Naive B cell (primary cell): ENCODE data around the gene HEMK1. TPM values are rescaled to one million over a fixed set of nuclear protein-coding genes. Genes with fewer than 3 reads are reported as not detected.

Experiments
- ATAC-seq, 2 donors: fragments of 150-1000 bp; cut with Tn5 transposase; 2 replicates each; pipeline ENCODE4 v1.10.0; 2021; ENCODE audit warnings: low read depth in 2 of 2, mild to moderate bottlenecking in 2 of 2, moderate library complexity in 2 of 2
- DNase-seq: peaks from one replicate; pipeline ENCODE4 v3.0.0; 2022
- H3K27ac Mint-ChIP-seq, 6 donors: one replicate each; pipeline ENCODE4 v1.8.0; 2020 to 2022; ENCODE audit warnings: mild to moderate bottlenecking in 6 of 6, mixed read lengths in 6 of 6, moderate library complexity in 5 of 6, inconsistent platforms in 2 of 6
- H3K27me3 Mint-ChIP-seq, 3 donors: one replicate each; pipeline ENCODE4 v1.8.0; 2021 to 2022; ENCODE audit warnings: mixed read lengths in 3 of 3, mild to moderate bottlenecking in 1 of 3
- H3K36me3 Mint-ChIP-seq, 2 donors: one replicate each; pipeline ENCODE4 v1.8.0; 2020 to 2022; ENCODE audit warnings: mixed read lengths in 2 of 2, inconsistent platforms in 1 of 2, mild to moderate bottlenecking in 1 of 2
- H3K4me1 Mint-ChIP-seq, 3 donors: one replicate each; pipeline ENCODE4 v1.8.0; 2020 to 2022; ENCODE audit warnings: mixed read lengths in 3 of 3, inconsistent platforms in 1 of 3, mild to moderate bottlenecking in 1 of 3, moderate library complexity in 1 of 3
- H3K4me3 Mint-ChIP-seq, 8 donors: one replicate each; pipeline ENCODE4 v1.8.0; 2020 to 2022; ENCODE audit warnings: mild to moderate bottlenecking in 8 of 8, mixed read lengths in 8 of 8, moderate library complexity in 8 of 8, inconsistent platforms in 2 of 8
- H3K9me3 Mint-ChIP-seq, 7 donors: one replicate each; pipeline ENCODE4 v1.8.0; 2020 to 2022; ENCODE audit warnings: mixed read lengths in 7 of 7, mild to moderate bottlenecking in 5 of 7, inconsistent platforms in 2 of 7, moderate library complexity in 1 of 7
- polyA plus RNA-seq, 6 donors: library from polyadenylated mRNA; unstranded; fragments of 300-500 nt; fragmentation: Illumina TruSeq; gene quantifications; one replicate each; pipeline ENCODE4 v1.2.3, GENCODE V29; 2021; ENCODE audit warnings: low read depth in 6 of 6

The HEMK1 gene, protein sequence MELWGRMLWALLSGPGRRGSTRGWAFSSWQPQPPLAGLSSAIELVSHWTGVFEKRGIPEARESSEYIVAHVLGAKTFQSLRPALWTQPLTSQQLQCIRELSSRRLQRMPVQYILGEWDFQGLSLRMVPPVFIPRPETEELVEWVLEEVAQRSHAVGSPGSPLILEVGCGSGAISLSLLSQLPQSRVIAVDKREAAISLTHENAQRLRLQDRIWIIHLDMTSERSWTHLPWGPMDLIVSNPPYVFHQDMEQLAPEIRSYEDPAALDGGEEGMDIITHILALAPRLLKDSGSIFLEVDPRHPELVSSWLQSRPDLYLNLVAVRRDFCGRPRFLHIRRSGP
- 10 to 100 TPM; 18.2 to 44.6 (median 32.8) TPM for polyA plus RNA-seq

- Mint-ChIP-seq H3K27ac (peak within 1 kb of the TSS; percentile 33 to 99 (median 97)), H3K4me3 (peak within 1 kb of the TSS; percentile 90 to 99 (median 96)), H3K36me3 (no peaks in the 10 kb centered on the region), H3K9me3 (no peaks in the 10 kb centered on the region), H3K4me1 (peaks cover 22 to 45% (median 35%) of the 10 kb centered on the region in 3 donors), H3K27me3 (no peaks in the 10 kb centered on the region)
- peak; percentile 72 to 73 for ATAC-seq
- DNase-seq: peak; percentile 95
Observed at GRCh38 chr3:50568947-50569749, at the start of gene HEMK1. HEMK1 (plus strand) TSS chr3:50569522; CDS start chr3:50571105, 1,583 bp downstream.

DNA sequence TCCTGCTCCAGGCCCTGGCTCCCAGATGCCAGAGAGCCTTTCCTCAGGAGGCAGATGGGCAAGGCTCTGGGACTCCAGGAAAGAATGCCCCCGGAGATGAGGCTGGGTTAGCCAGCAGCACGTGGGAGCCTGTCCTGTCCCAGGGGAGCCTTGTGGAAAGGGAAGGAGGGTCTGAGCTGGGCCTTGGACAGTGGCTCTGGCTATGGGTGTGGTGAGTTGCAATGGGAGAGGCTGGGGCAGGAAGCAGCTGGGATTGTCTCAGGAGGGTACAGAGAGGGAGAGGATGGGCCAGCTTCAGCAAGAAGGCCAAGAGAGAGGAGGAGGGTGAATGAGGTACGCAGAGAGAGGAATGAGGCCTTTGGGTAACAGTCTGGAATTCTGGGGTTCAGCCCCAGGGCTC lies 48.5 kb upstream of the HEMK1 start:
- Mint-ChIP-seq H3K27ac (no peak overlapping the region), H3K27me3 (peaks cover 5 to 17% (median 5%) of the 10 kb centered on the region in 3 donors), H3K9me3 (no peaks in the 10 kb centered on the region), H3K4me1 (peaks cover 20 to 30% (median 26%) of the 10 kb centered on the region in 3 donors), H3K4me3 (no peak overlapping the region), H3K36me3 (no peaks in the 10 kb centered on the region)
- no peak for ATAC-seq
- DNase-seq: no peak

- peaks cover 5 to 24% (median 5%) of the 10 kb centered on the region in 3 donors for H3K27me3 Mint-ChIP-seq
- no peaks in the 10 kb centered on the region for H3K9me3 Mint-ChIP-seq
- peaks cover 14 to 24% (median 18%) of the 10 kb centered on the region in 3 donors for H3K4me1 Mint-ChIP-seq
- H3K27ac Mint-ChIP-seq: no peak overlapping the region
- no peak for DNase-seq
- H3K4me3 Mint-ChIP-seq: no peak overlapping the region
- no peak for ATAC-seq
- H3K36me3 Mint-ChIP-seq: no peaks in the 10 kb centered on the region
Observed at GRCh38 chr3:50521572-50521971, 47.8 kb upstream of the HEMK1 start.

DNA sequence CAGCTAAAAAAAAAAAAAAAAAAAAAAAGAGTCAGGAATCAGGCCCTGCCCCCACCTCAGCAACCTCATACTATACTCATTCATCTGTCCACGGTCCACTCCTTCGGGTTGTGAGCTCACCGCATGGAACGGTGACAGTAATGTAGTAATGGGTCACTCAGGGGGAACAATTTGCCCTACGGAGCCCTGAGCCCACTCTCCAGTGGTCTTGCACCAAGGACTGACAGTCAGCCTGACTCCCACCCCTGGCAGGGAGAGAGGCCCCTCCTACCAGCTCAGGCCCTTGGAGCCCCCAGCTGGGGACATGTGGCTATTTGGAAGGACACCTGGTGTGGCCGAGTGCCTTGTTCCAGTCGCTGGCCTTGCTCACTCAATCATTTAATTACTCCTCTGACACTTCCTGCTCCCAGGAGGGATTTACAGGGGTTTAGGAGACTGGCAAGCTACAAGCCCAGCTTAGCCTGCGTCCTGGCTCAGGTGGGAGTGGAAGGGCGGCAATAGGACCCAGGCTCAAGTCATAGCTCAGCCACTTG lies 46.0 kb upstream of the HEMK1 start:
- DNase-seq: no peak

DNA sequence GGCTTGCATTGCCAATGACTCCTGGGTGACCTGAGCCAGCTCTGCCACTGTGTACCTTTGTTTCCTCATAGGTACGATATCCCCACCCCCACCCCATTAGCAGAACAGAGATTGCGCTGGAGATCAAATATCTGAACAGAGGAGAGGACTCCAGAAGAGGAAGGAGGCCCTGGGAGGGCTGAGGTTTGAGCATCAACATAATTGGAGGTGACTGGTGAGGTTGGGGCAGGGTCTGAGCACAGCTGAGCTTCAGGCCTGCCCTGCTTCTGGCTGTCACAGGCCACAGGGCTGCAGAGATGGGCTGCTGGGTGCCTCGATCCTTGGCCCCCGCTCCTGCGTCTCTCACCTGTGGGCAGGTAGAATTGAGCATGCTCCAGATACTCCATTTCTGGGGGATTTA lies 44.6 kb upstream of the HEMK1 start:
- Mint-ChIP-seq H3K27ac (no peak overlapping the region), H3K4me1 (peaks cover 0 to 2% (median under 1%) of the 10 kb centered on the region in 3 donors), H3K36me3 (no peaks in the 10 kb centered on the region), H3K9me3 (no peaks in the 10 kb centered on the region), H3K27me3 (peaks cover 12 to 43% (median 29%) of the 10 kb centered on the region in 3 donors), H3K4me3 (no peak overlapping the region)
- no peak for DNase-seq
- no peak for ATAC-seq

More for the DNA sequence above, 46.0 kb upstream of the HEMK1 start:
- H3K9me3 Mint-ChIP-seq: no peaks in the 10 kb centered on the region
- no peak overlapping the region for H3K4me3 Mint-ChIP-seq
- ATAC-seq: no peak
- H3K27me3 Mint-ChIP-seq: peaks cover 9 to 36% (median 15%) of the 10 kb centered on the region in 3 donors
- peak overlapping the region in 1 of 6 donors; percentile 16 for H3K27ac Mint-ChIP-seq
- no peaks in the 10 kb centered on the region for H3K36me3 Mint-ChIP-seq
- H3K4me1 Mint-ChIP-seq: peaks cover 9 to 12% (median 9%) of the 10 kb centered on the region in 3 donors

DNA sequence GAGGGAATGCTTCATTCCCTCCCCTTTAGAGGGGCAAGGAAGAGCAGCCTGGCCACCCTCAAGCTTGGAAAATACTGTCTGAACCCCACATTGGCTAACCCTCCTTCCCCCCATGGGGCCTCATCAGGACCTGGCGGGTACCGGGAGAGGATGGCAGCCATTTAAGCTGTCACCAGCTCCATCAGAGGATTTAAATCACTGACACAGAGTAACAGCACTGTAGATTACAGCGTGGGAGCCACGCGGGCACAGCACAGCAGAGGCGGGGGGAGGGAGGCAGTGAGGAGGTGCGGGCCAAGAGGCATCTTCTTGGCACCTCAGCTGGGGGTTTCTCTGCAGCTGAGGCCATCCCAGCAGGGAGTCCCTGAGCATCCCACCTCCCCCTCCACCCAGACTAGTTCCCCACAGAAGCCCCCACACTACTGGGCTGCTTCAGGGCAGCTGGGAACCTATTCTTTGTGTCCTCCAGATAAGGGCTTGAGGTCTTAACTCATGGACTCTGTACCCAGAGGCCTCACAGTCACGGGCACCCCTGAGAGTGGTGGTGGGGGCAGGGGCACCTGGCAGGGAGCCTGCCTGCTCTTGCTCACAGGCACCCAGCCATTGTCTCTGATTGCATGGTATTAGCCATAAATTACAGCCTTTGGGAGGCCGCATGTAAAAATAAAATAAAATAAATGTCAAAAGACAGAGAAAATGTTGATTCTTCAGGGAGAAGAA lies 44.0 kb upstream of the HEMK1 start:
- no peaks in the 10 kb centered on the region for H3K36me3 Mint-ChIP-seq
- no peaks in the 10 kb centered on the region for H3K4me1 Mint-ChIP-seq
- ATAC-seq (no peak), DNase-seq (no peak)
- H3K4me3 Mint-ChIP-seq: no peak overlapping the region
- H3K27ac Mint-ChIP-seq: no peak overlapping the region
- no peaks in the 10 kb centered on the region for H3K9me3 Mint-ChIP-seq
- peaks cover 13 to 48% (median 32%) of the 10 kb centered on the region in 3 donors for H3K27me3 Mint-ChIP-seq

GRCh38 chr3:50525987-50526386 lies 43.3 kb upstream of the HEMK1 start:
- peak; percentile 40 to 42 for ATAC-seq
- H3K27me3 Mint-ChIP-seq: peaks cover 13 to 42% (median 32%) of the 10 kb centered on the region in 3 donors

DNA sequence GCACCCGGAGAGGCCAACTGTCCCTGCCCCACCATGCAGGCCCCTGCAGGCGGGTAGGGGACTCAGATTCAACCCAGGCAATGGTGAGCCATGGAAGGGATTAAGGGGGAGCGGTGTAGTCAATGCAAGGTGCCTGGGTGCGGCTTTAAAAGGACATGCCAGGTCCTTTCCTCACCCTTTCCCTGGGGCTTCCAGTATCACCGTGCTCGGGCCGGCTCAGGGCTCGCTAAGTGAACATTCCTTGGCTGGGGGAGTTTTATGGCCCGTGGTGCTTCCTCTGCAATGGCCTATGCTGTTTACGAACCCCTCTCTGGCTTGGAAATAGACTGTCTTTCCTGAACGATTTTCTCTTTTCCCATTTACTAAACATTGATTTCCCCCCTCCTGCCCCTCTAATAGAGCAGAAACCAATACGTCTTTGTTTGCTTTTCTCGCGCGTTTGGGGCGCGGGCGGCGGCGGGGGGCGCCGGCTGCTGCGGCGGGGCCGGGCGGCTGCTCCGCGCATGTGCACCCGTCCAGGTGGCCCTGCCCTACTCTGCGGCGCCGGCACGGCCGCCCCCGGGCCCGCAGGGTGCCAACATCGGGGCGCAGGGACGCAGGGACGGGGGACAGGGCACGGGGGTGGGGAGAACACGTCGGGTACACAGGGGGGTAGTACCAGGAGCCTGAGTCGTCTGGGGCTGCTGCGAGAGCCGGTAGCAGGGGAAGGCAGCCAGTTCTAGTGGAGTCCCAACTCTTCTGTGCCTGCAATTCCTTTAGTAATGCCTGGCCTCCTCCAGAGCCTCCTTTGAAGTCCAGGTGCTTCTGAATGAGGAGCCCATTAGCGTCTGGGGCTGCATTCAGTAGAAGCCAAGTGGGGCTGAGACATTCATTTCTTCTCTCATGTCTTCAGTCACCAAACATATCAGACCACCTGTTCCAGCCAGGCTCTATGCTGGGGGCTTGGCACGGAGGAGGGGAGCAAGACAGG lies 39.0 kb upstream of the HEMK1 start:
- DNase-seq: no peak
- no peak overlapping the region for H3K4me3 Mint-ChIP-seq
- no peak for ATAC-seq
- H3K36me3 Mint-ChIP-seq: no peaks in the 10 kb centered on the region
- no peaks in the 10 kb centered on the region for H3K9me3 Mint-ChIP-seq
- H3K27ac Mint-ChIP-seq: peak overlapping the region in 1 of 6 donors; percentile 7
- H3K27me3 Mint-ChIP-seq: peaks cover 26 to 74% (median 62%) of the 10 kb centered on the region in 3 donors
- H3K4me1 Mint-ChIP-seq: no peaks in the 10 kb centered on the region

More at GRCh38 chr3:50525987-50526386, 43.3 kb upstream of the HEMK1 start:
- DNase-seq: no peak
- Mint-ChIP-seq H3K4me3 (no peak overlapping the region), H3K36me3 (no peaks in the 10 kb centered on the region), H3K4me1 (no peaks in the 10 kb centered on the region), H3K27ac (no peak overlapping the region), H3K9me3 (no peaks in the 10 kb centered on the region)

- no peak for ATAC-seq
- H3K9me3 Mint-ChIP-seq: no peaks in the 10 kb centered on the region
- H3K4me3 Mint-ChIP-seq: no peak overlapping the region
- no peaks in the 10 kb centered on the region for H3K36me3 Mint-ChIP-seq
- H3K27ac Mint-ChIP-seq: no peak overlapping the region
- DNase-seq: no peak
- H3K27me3 Mint-ChIP-seq: peaks cover 32 to 80% (median 71%) of the 10 kb centered on the region in 3 donors
- H3K4me1 Mint-ChIP-seq: no peaks in the 10 kb centered on the region
Observed at GRCh38 chr3:50531201-50531600, 38.1 kb upstream of the HEMK1 start.

DNA sequence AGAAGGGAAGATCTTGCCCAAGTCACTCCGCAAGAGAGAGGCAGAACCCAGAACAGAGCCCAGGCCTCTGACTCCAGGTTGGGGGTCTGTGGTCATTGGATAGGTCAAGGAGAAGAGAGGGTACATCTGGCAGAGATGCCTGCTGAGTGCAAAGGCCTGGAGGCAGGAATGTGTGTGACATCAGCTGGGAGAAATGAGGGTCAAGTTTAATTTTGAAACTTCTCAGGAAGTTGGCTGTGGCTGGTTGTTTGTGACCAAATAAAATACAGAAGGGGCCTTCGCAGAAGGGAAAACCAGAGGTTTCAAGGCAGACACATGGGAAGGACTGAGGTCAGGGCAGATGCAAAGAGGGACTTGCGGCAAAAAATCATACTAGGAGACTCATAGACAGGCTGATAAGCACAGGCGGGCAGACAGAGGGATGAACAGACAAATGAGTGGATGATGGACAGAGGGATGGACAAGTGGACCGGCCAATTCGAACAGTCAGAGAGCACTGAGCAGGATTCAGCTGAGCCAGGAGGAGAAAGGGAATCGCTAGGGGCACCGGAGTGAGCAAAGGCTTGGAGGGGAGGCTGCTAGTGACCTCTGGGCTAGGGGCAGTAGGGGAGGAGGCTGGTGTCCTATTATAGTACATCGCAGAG lies 37.1 kb upstream of the HEMK1 start:
- peak overlapping the region in 1 of 6 donors; percentile 5 for H3K27ac Mint-ChIP-seq
- H3K4me3 Mint-ChIP-seq: no peak overlapping the region
- ATAC-seq: no peak
- no peaks in the 10 kb centered on the region for H3K4me1 Mint-ChIP-seq
- H3K27me3 Mint-ChIP-seq: peaks cover 32 to 85% (median 81%) of the 10 kb centered on the region in 3 donors
- H3K9me3 Mint-ChIP-seq: no peaks in the 10 kb centered on the region
- H3K36me3 Mint-ChIP-seq: no peaks in the 10 kb centered on the region
- DNase-seq: no peak

DNA sequence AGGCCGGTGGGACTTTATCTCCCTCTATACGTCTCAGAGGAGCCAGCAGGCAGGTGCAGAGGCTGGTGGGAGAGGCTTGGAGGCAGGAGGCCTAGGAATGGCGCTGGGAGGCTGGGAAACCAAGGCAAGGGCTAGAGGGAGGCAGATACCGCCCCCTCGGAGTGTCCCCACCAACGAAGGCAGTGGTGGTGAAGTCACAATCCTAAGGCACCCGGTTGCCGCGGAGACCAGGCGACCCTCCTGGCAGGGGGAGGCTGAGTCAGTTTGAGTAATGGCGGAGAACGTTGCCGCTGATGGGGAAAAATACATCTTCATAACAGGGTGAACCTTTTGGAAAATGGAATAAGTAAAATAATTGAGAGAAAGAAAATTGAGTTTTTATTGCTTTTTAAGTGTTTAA lies 36.0 kb upstream of the HEMK1 start:
- no peak for DNase-seq
- H3K27ac Mint-ChIP-seq: peak overlapping the region in 1 of 6 donors; percentile 72
- H3K4me1 Mint-ChIP-seq: no peaks in the 10 kb centered on the region
- H3K9me3 Mint-ChIP-seq: no peaks in the 10 kb centered on the region
- no peak overlapping the region for H3K4me3 Mint-ChIP-seq
- ATAC-seq: no peak
- H3K27me3 Mint-ChIP-seq: peaks cover 29 to 85% (median 83%) of the 10 kb centered on the region in 3 donors
- H3K36me3 Mint-ChIP-seq: no peaks in the 10 kb centered on the region
